ENCODE results near the gene PARD3B.

PARD3B gene

DNA sequence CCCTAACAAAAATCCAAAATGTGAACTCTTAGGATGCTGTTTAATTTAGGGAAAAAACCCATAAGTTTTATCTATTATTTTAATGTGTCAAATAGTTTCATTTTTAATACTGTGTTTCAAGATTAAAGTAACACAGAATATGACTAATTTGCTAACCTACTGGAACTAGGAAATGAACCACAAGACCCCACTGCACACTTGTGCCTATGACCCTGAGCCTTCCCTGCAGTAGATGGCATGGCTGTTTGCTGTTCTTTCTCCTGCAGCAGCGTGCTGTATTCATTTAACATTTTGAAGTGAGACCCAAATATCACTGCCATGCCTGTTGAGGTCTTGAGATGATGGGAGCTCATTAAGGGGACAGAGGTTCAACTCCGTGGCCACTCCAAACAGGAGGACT, 571.9 kb downstream of the PARD3B start:
- no peaks in the 10 kb centered on the region for H3K27me3 ChIP-seq (ENCODE audit: insufficient read depth, low read length, poor library complexity)
- H4K20me1 ChIP-seq (ENCODE audit: insufficient read depth, low read length), result no peaks in the 10 kb centered on the region
- ATAC-seq (ENCODE audit: insufficient read depth, low read depth) (no peak), DNase-seq (no peak)
- no peaks in the 10 kb centered on the region for H3K4me1 ChIP-seq (ENCODE audit: insufficient read depth, low read length)
- TF ChIP-seq CTCF (IDR thresholded peaks at IDR 0.05; ENCODE audit: borderline replicate concordance, extremely low read depth, low read length, poor library complexity, severe bottlenecking), result no peak
- TF ChIP-seq EZH2 (IDR thresholded peaks at IDR 0.05; ENCODE audit: borderline replicate concordance, low read depth, low read length, severe bottlenecking), result no peak
- no peak overlapping the region for H3K9ac ChIP-seq (ENCODE audit: low read depth, low read length)
- no peak overlapping the region for H3K4me3 ChIP-seq (ENCODE audit: low read depth in 1 of 2, low read length in 2 of 2)
- no peaks in the 10 kb centered on the region for H3K36me3 ChIP-seq (ENCODE audit: insufficient read depth, low read length)
- H3K9me3 ChIP-seq (ENCODE audit: insufficient read depth, low read length, severe bottlenecking), result no peaks in the 10 kb centered on the region
- no peak overlapping the region for H3K27ac ChIP-seq (ENCODE audit: low read length)
- no peaks in the 10 kb centered on the region for H3K79me2 ChIP-seq (ENCODE audit: insufficient read depth, low read length)
- no peak overlapping the region for H2AFZ ChIP-seq (ENCODE audit: low read depth, low read length)
- no peak overlapping the region for H3K4me2 ChIP-seq (ENCODE audit: insufficient read depth, low read length)

DNA sequence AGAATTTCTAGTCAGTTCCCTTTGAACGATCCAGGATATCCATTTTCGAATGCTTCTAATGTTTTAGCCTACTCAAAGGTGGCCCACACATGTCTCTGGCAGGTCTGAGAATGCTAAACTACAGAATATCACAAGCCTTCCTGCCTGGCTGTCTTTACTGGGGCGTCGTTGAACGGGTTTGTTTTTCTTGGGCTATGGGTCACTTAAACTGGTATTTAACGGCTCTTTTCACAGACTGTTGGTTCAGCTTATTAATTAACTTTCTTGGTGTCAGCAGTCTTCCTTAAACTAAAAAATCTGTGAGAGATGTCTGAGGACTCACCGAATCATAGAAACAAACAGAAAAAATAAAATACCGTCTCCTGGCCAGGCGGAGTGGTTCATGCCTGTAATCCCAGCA, 573.9 kb downstream of the PARD3B start:
- no peak overlapping the region for H2AFZ ChIP-seq (ENCODE audit: low read depth, low read length)
- ATAC-seq (ENCODE audit: insufficient read depth, low read depth), result no peak
- no peak overlapping the region for H3K9ac ChIP-seq (ENCODE audit: low read depth, low read length)
- no peaks in the 10 kb centered on the region for H3K9me3 ChIP-seq (ENCODE audit: insufficient read depth, low read length, severe bottlenecking)
- no peak overlapping the region for H3K4me3 ChIP-seq (ENCODE audit: low read depth in 1 of 2, low read length in 2 of 2)
- H3K79me2 ChIP-seq (ENCODE audit: insufficient read depth, low read length), result no peaks in the 10 kb centered on the region
- no peak overlapping the region for H3K4me2 ChIP-seq (ENCODE audit: insufficient read depth, low read length)
- no peaks in the 10 kb centered on the region for H3K36me3 ChIP-seq (ENCODE audit: insufficient read depth, low read length)
- H3K4me1 ChIP-seq (ENCODE audit: insufficient read depth, low read length), result no peaks in the 10 kb centered on the region
- H3K27me3 ChIP-seq (ENCODE audit: insufficient read depth, low read length, poor library complexity), result no peaks in the 10 kb centered on the region
- no peaks in the 10 kb centered on the region for H4K20me1 ChIP-seq (ENCODE audit: insufficient read depth, low read length)
- TF ChIP-seq CTCF (IDR thresholded peaks at IDR 0.05; ENCODE audit: borderline replicate concordance, extremely low read depth, low read length, poor library complexity, severe bottlenecking), result no peak
- TF ChIP-seq EZH2 (IDR thresholded peaks at IDR 0.05; ENCODE audit: borderline replicate concordance, low read depth, low read length, severe bottlenecking), result no peak
- no peak for DNase-seq
- no peak overlapping the region for H3K27ac ChIP-seq (ENCODE audit: low read length)

DNA sequence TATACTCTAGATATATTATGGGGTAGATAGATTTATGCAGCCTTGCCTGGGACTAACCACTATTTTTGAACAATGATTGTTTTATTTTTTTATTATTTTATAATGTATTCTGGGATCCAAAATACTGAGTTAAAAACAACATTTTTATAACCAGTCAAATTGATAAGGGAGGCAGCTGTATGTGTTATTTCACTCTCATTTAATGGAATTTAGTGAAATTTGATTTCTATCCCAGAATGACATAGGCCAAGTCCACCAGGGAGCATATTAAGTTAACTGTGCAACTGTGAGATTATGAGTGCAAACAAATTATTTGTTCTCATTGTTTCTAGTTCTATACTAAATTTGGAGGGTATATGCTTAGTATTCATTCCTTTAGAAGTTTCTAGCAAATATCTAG, 583.5 kb downstream of the PARD3B start:
- ATAC-seq (ENCODE audit: insufficient read depth, low read depth) (no peak), DNase-seq (no peak)
- H3K27ac ChIP-seq (ENCODE audit: low read length), result no peak overlapping the region
- H3K4me2 ChIP-seq (ENCODE audit: insufficient read depth, low read length), result no peak overlapping the region
- H3K4me1 ChIP-seq (ENCODE audit: insufficient read depth, low read length), result no peaks in the 10 kb centered on the region
- H3K9me3 ChIP-seq (ENCODE audit: insufficient read depth, low read length, severe bottlenecking), result no peaks in the 10 kb centered on the region
- TF ChIP-seq EZH2 (IDR thresholded peaks at IDR 0.05; ENCODE audit: borderline replicate concordance, low read depth, low read length, severe bottlenecking) (no peak), CTCF (IDR thresholded peaks at IDR 0.05; ENCODE audit: borderline replicate concordance, extremely low read depth, low read length, poor library complexity, severe bottlenecking) (no peak)
- H4K20me1 ChIP-seq (ENCODE audit: insufficient read depth, low read length), result no peaks in the 10 kb centered on the region
- no peak overlapping the region for H3K4me3 ChIP-seq (ENCODE audit: low read depth in 1 of 2, low read length in 2 of 2)
- H3K79me2 ChIP-seq (ENCODE audit: insufficient read depth, low read length), result no peaks in the 10 kb centered on the region
- H3K9ac ChIP-seq (ENCODE audit: low read depth, low read length), result no peak overlapping the region
- H2AFZ ChIP-seq (ENCODE audit: low read depth, low read length), result no peak overlapping the region
- H3K36me3 ChIP-seq (ENCODE audit: insufficient read depth, low read length), result no peaks in the 10 kb centered on the region
- H3K27me3 ChIP-seq (ENCODE audit: insufficient read depth, low read length, poor library complexity), result no peaks in the 10 kb centered on the region

- Histone ChIP-seq H3K79me2 (ENCODE audit: insufficient read depth, low read length) (no peaks in the 10 kb centered on the region), H3K9ac (ENCODE audit: low read depth, low read length) (no peak overlapping the region), H3K36me3 (ENCODE audit: insufficient read depth, low read length) (no peaks in the 10 kb centered on the region), H3K27ac (ENCODE audit: low read length) (no peak overlapping the region), H2AFZ (ENCODE audit: low read depth, low read length) (no peak overlapping the region), H3K4me3 (ENCODE audit: low read depth in 1 of 2, low read length in 2 of 2) (no peak overlapping the region), H3K4me2 (ENCODE audit: insufficient read depth, low read length) (no peak overlapping the region), H3K27me3 (ENCODE audit: insufficient read depth, low read length, poor library complexity) (no peaks in the 10 kb centered on the region), H4K20me1 (ENCODE audit: insufficient read depth, low read length) (no peaks in the 10 kb centered on the region), H3K9me3 (ENCODE audit: insufficient read depth, low read length, severe bottlenecking) (no peaks in the 10 kb centered on the region), H3K4me1 (ENCODE audit: insufficient read depth, low read length) (no peaks in the 10 kb centered on the region)
- ATAC-seq (ENCODE audit: insufficient read depth, low read depth) (no peak), DNase-seq (no peak)
- TF ChIP-seq CTCF (IDR thresholded peaks at IDR 0.05; ENCODE audit: borderline replicate concordance, extremely low read depth, low read length, poor library complexity, severe bottlenecking), result no peak
These were observed 584.3 kb downstream of the PARD3B start for GRCh38 chr2:205129531-205129930.

All from DND-41 (cell line).